HEK293 (cell line): ENCODE results near the gene CDC5L.

ENCODE experiments used
- CTCF ChIP-seq: fragments of 450-650 bp; formaldehyde crosslinking; IDR thresholded peaks from 2 replicates; pipeline ENCODE4 v1.5.1; 2016; ENCODE audit warnings: missing biosample characterization, missing genetic modification characterization
- SALL2 ChIP-seq: fragments of 450-650 bp; formaldehyde crosslinking; IDR thresholded peaks from 2 replicates; pipeline ENCODE4 v1.5.0; 2017; ENCODE audit warnings: missing biosample characterization, mild to moderate bottlenecking, missing genetic modification characterization, borderline replicate concordance
- TCF7L2 ChIP-seq: IDR thresholded peaks from 2 replicates; pipeline ENCODE4 v1.6.1; 2011; ENCODE audit warnings: low read depth, mild to moderate bottlenecking, inconsistent platforms, low read length, moderate library complexity, borderline replicate concordance
- ZBTB7A ChIP-seq: fragments of 450-650 bp; formaldehyde crosslinking; IDR thresholded peaks from 2 replicates; pipeline ENCODE4 v1.5.1; 2016; ENCODE audit warnings: low read depth, missing biosample characterization, missing genetic modification characterization

GRCh38 chr6:44481760-44482159, 94.3 kb downstream of the CDC5L start:
- TF ChIP-seq CTCF (tag by site-specific recombination) (no peak), SALL2 (tag by site-specific recombination) (no peak), ZBTB7A (tag by site-specific recombination) (no peak), TCF7L2 (no peak)
